HG03439 (cell line): ENCODE results near the gene SLC46A2.

Source experiments
- ATAC-seq: cut with Tn5 transposase; IDR thresholded peaks from one replicate; pipeline ENCODE4 v1.9.1; 2021; ENCODE audit warnings: mild to moderate bottlenecking, moderate library complexity; ENCODE audit not compliant: unreplicated experiment

SLC46A2 gene, protein sequence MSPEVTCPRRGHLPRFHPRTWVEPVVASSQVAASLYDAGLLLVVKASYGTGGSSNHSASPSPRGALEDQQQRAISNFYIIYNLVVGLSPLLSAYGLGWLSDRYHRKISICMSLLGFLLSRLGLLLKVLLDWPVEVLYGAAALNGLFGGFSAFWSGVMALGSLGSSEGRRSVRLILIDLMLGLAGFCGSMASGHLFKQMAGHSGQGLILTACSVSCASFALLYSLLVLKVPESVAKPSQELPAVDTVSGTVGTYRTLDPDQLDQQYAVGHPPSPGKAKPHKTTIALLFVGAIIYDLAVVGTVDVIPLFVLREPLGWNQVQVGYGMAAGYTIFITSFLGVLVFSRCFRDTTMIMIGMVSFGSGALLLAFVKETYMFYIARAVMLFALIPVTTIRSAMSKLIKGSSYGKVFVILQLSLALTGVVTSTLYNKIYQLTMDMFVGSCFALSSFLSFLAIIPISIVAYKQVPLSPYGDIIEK

DNA sequence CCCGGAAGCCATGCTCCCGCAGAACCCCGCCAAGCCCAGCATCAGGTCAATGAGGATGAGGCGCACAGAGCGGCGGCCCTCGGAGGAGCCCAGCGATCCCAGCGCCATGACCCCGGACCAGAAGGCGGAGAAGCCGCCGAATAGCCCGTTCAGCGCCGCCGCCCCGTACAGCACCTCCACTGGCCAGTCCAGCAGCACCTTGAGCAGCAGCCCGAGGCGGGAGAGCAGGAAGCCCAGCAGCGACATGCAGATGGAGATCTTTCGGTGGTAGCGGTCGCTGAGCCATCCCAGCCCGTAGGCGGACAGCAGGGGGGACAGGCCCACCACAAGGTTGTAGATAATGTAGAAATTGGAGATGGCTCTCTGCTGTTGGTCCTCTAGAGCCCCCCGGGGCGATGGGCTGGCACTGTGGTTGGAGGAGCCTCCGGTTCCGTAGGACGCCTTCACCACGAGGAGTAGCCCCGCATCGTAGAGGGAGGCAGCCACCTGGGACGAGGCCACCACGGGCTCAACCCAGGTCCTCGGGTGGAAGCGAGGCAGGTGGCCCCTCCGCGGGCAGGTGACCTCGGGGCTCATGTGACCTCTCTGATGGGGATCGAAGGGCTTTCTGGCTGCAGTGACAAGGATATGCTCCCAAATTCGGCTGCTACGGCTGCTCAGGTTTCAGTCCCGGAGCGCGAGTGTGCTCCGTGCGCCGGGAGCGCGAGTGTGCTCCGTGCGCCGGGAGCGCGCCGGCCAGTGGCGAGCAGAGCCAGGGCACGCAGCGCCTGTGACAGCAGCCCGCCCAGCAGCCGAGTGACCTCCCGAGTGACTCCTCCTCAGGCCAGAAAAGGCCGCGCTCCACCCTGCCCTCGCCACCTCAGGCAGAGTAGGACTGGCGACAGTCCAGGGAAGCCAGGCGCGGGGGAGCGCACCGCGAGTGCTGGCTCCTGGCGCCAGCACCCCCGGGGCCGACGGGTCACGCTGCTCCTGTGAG, at the start of gene SLC46A2:
Gene SLC46A2, minus strand, starts transcription at position 771 of the 976 bp plus-strand sequence. Its CDS starts 195 bp downstream, at position 576.
- no peak for ATAC-seq

DNA sequence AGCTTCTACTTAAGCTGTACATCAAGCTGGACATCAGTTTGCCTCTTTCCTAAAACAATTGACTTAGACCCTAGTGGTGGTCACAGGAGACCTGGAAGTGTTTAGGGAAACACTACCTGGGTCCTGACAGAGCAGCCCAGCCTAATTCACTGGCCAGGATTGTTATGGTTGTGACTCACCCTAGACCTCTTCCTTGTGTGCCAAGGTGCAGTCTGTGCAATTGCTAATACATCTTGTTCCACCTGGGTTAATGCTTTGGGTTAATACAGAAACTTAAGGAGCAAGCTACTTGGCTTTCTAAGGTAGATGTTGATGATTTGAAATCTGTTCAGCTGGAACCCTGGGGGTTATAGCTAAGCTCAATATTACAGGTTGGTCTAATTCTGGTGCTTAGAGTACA, 48.7 kb upstream of the SLC46A2 start:
- ATAC-seq: no peak

DNA sequence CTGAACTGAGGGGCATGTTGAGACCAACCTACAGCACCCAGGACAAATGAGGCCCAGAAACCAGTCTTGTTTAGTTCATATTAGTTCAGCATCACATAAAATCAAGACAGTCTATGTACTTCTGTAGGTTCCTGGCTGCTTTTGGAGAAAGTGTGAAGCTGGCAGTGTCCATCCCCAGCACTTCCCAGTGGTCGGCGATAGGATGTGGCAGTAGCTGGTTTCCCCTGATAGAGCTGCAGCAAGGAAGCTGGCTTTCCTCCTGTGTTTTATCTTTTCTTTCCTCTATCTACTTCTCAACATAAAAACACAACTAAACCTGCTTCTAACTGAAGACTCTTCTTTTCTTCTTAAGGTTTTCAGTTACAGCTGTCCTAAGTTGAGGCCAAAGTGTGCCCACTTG, 43.0 kb upstream of the SLC46A2 start:
- ATAC-seq: no peak

DNA sequence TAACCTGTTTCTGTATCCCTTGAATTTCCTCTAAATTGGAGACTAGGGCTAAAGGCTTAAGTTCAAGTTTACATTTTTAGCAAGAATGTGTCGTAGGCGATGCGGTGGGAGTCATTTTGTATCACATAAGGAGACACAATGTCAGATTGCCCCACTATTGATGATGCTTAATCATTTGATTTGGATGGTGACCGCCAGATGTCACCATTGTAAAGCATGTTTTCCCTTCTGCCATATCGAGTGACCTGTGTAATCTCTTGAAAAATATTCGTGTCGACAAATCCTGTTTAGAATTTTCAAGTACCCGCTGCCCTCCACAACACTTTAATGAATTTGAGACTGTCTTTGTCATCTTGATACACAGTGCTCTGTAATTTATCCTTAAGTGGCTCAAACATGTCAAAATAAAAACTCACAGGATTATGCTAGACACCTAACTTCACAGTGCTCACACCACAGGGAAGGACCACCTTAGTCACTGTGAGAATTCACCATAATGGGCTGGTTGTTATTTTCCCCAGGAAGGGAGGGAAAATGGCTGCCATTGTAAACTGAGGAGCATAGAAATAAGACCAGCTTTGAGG, 34.5 kb upstream of the SLC46A2 start:
- no peak for ATAC-seq

GRCh38 chr9:112921549-112921948, 30.9 kb upstream of the SLC46A2 start:
- no peak for ATAC-seq

DNA sequence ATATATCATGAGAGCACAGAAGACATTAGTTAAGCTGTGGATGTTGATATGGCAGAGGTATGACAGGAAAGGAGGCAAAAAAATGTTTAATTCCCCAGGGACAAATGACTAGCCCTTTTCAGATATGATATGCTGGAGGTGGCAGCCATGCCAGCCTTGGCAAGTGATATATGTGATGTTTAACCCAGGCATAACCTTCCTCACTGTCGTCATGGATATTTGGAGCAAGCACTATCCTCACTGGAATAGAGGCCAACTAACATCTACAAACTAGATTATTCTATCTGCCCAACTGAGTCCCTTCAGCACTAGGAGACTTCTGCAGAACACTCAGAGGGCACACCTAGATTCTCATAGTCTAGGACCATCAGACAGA, 27.3 kb upstream of the SLC46A2 start:
- no peak for ATAC-seq

DNA sequence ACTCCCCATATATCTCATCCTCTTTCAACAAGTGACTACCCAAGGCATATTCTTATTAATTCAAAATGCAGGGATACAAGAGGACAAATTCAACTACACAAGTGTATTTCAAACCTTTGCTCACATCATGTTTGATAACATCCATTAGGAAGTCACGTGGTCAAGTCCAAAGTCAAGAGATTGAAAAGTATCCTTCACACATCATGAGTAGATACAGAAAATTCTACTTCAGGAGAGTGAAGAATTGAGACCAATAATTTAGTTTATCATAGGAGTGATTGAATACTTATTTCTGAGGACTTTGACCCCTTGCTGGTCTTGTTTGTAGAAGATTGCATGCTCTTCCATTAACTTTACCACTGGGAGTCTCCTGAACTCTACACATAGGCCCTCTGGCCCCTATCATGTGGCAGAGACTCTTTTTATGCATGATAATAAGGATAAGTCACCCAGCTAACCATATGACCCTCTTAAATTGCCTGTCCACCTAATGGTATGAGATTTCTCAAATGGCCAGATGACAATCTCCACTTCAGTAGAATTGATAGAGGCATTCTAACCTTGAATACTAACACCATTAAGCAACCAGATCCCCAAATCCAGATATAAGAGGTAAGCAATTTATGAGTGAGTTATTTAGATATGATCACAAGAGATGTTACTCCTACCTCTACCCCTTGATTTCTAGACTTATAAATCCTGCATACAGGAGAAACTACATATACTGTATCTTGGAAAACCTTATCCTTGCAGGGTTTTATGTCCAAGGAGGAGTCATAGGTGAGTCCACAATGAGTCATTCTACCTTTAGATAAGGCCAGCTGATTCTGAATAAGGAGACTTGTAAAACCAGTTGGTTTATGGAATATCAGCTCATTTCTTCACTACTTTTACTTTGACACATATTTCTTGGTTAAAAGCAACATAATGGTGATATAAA, 26.6 kb upstream of the SLC46A2 start:
- no peak for ATAC-seq

DNA sequence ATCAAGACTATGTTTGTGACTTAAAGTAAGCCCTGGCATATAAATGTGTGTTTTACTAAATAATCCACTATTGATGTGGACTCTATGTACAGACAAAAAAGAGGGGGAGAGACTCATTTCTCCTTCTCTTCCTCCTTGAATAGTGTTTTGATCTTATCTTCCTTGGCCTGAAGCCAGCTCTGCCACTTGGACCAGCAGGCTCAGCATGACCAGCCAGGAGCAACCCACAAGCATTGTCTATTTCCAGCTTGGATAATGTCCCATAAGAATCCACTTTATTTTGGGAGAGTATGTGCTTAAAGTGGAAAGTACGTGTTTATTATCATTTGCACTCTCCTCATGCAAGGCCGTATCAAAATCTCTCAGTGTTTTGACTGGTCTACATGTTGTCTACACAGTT, 23.8 kb upstream of the SLC46A2 start:
- no peak for ATAC-seq

DNA sequence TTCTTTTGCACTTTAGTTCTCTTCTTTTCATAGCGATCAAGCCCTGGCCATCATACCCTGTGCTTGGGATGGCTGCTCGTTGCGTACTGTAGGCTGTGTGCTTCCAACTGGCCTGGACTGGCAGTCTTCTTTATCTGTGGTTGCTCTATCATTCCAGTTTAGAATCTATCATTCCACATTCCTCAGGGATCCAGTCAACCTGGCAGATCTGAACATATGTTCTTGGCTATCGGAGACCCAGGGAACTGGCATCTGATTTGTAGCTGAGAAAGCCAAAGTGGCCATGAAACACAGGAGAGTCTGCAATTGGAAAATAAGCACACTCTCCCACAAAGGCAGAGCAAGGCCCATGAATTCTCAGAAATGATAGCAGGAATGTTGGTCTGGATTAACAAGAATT, 22.6 kb upstream of the SLC46A2 start:
- ATAC-seq: no peak

GRCh38 chr9:112912636-112913035, 22.0 kb upstream of the SLC46A2 start:
- ATAC-seq: no peak

DNA sequence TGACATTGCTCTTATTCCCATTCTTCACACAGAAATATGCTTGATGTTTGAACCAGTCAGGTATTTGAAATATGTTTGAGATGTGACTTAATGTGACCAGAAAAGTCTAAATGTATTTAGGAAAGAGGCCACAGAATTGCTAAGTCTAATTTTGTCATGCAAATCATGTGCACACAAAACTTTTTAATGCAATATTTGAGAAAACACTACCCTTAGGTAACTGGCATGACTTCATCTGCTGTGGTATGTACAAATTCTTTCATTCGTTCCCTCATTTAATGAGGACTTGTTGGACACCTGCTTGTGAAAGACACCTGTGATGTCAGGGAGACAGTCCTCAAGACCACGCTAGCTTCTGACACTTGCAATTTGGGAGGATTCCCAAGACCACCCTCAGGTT, 21.1 kb upstream of the SLC46A2 start:
- no peak for ATAC-seq

DNA sequence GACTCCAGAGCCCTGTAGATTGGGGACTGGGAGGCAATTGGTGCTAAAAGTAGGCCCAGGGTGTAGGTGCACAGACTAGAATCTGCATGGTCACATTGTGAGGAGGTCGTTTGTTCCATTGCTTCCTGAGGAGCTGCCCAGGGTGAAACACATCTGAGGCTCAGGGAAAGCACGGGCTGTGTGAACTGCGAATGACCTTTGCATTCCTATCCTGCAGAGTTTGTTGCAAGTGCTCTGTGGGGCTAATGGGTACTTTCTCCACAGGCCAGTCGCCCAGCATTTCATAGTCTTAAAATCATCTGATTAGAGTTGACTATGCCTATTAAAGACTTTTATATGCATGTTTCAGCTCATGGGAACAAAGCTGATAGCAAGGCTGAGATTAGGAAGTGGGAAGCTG, 14.4 kb upstream of the SLC46A2 start:
- no peak for ATAC-seq

- ATAC-seq: no peak
These were observed 10.2 kb upstream of the SLC46A2 start for GRCh38 chr9:112900901-112901300.

DNA sequence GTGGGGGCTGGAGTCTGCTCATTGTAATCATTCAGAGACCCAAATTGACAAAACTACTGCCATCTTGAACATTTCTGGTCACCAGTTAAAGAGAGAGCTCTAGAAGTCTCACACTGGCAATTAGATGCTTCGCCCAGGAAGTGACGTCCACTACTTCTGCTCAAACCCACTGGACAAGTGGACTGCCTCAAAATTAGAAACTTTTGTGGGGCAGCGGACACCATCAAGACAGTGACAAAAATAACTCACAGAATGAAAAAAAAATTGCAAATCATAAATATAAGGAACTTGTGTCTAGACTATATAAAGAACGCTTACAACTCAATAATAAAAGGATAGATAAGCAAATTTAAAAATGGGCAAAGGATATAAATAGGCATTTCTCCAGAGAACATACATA, 9.8 kb upstream of the SLC46A2 start:
- no peak for ATAC-seq

DNA sequence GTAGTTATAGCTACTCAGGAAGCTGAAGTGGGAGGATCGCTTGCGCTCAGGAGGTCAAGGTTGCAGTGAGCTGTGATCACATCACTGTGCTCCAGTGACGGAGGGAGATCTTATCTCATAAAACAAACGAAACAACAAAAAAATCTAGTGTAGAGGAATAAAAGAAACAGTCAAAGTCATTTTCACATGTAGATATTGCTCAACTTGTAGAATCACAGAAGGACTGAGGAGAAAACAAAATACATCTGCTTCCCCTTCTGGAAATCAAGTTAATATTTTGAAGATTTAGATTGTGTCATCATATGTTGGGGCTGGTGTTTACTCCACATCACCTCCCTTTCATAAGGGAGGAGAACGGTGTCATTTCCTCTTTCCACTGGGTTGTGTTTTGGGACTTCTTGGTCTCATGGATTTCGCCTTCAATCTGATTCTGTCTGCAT, 8.2 kb upstream of the SLC46A2 start:
- no peak for ATAC-seq

DNA sequence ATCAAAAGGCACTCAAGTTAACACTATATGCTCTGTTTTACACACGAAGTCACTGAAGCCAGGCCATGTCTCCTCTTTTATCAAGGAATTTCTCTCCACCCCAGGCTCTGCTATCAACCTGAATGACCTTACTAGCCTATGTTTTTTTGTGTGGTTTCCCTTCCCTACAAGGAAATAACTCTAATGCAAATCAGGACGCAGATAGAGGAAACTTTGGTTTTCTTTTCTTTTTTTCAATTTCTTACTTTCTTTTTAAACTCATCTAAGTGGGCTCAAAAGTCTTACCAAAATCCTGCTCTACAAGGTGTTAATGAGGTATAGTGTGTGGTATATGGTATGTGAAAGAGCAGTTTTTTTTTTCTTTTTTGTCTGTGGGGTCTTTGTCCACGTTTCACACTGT, 5.5 kb upstream of the SLC46A2 start:
- no peak for ATAC-seq

GRCh38 chr9:112894699-112895098, 4.0 kb upstream of the SLC46A2 start:
- no peak for ATAC-seq

- no peak for ATAC-seq
These were observed 3.4 kb upstream of the SLC46A2 start for GRCh38 chr9:112894041-112894440.

GRCh38 chr9:112892981-112893380, 2.3 kb upstream of the SLC46A2 start:
- ATAC-seq: no peak

GRCh38 chr9:112891521-112891920, 845 bp upstream of the SLC46A2 start:
- no peak for ATAC-seq
